HepG2 (cell line): ENCODE measurements around the gene ABHD1.

Experiments
- ATF2 ChIP-seq: sonication (generic); formaldehyde crosslinking; IDR thresholded peaks from 2 replicates; pipeline ENCODE4 v1.4.0; 2020; ENCODE audit warnings: missing genetic modification reagents
- CTCF ChIP-seq: sonication (generic); formaldehyde crosslinking; IDR thresholded peaks from 2 replicates; pipeline ENCODE4 v1.5.0; 2020; ENCODE audit warnings: mild to moderate bottlenecking, missing genetic modification reagents, moderate library complexity
- HMGXB4 ChIP-seq, 2 experiments: sonication (generic) in 1 of 2; formaldehyde crosslinking in 1 of 2; IDR thresholded peaks; 2 replicates each; pipeline versions ENCODE4 v1.4.0 to v1.6.1; 2018 to 2020; ENCODE audit warnings: missing genetic modification reagents in 2 of 2, borderline replicate concordance in 1 of 2, low read depth in 1 of 2, mild to moderate bottlenecking in 1 of 2, missing biosample characterization in 1 of 2
- KDM1A ChIP-seq: IDR thresholded peaks from 2 replicates; pipeline ENCODE4 v1.6.1; 2016; ENCODE audit warnings: missing compliant biosample characterization
- NKX3-1 ChIP-seq: sonication (generic); formaldehyde crosslinking; IDR thresholded peaks from 2 replicates; pipeline ENCODE4 v1.5.0; 2020; ENCODE audit warnings: missing genetic modification reagents
- POLR2A ChIP-seq, 2 experiments: IDR thresholded peaks; 2 replicates each; pipeline ENCODE4 v1.6.1; 2011; ENCODE audit warnings: low read depth in 2 of 2, low read length in 2 of 2, mild to moderate bottlenecking in 1 of 2, moderate library complexity in 1 of 2; ENCODE audit not compliant: insufficient read depth in 1 of 2
- PTBP1 ChIP-seq: fragments of 200-400 bp; formaldehyde crosslinking; IDR thresholded peaks from 2 replicates; pipeline ENCODE4 v1.6.1; 2018; ENCODE audit warnings: low read length, low read depth; ENCODE audit not compliant: poor library complexity, severe bottlenecking
- SMARCC2 ChIP-seq: fragments of 450-650 bp; IDR thresholded peaks from 2 replicates; pipeline ENCODE4 v1.6.1; 2017; ENCODE audit warnings: antibody characterized with exemption, mild to moderate bottlenecking
- ZNF431 ChIP-seq: sonication (generic); formaldehyde crosslinking; IDR thresholded peaks from 2 replicates; pipeline ENCODE4 v1.9.0; 2022; ENCODE audit warnings: missing genetic modification reagents, low read depth, mild to moderate bottlenecking, borderline replicate concordance
- TF ChIP-seq, protein P1 (sequence below): sonication (generic); formaldehyde crosslinking; IDR thresholded peaks from 2 replicates; pipeline ENCODE4 v1.5.0; 2020; ENCODE audit warnings: mild to moderate bottlenecking, missing genetic modification reagents
- TF ChIP-seq, protein P2 (sequence below): sonication (generic); formaldehyde crosslinking; IDR thresholded peaks from 2 replicates; pipeline ENCODE4 v1.5.0; 2020; ENCODE audit warnings: mild to moderate bottlenecking, missing genetic modification reagents, borderline replicate concordance

- TF ChIP-seq ZNF431 (no peak), CTCF (CRISPR knock-in tag) (no peak), ATF2 (no peak), SMARCC2 (no peak), NKX3-1 (CRISPR knock-in tag) (no peak), KDM1A (no peak), PTBP1 (no peak), HMGXB4 (CRISPR knock-in tag; IDR thresholded peaks at IDR 0.05; ENCODE audit: borderline replicate concordance in 1 of 2, low read depth in 1 of 2) (no peak), POLR2A (IDR thresholded peaks at IDR 0.05; ENCODE audit: insufficient read depth in 1 of 2, low read depth in 2 of 2, low read length in 2 of 2) (peak in 1 of 2 experiments; percentile 38; a peak in 2 of 4 replicates)
- TF ChIP-seq, protein P1, sequence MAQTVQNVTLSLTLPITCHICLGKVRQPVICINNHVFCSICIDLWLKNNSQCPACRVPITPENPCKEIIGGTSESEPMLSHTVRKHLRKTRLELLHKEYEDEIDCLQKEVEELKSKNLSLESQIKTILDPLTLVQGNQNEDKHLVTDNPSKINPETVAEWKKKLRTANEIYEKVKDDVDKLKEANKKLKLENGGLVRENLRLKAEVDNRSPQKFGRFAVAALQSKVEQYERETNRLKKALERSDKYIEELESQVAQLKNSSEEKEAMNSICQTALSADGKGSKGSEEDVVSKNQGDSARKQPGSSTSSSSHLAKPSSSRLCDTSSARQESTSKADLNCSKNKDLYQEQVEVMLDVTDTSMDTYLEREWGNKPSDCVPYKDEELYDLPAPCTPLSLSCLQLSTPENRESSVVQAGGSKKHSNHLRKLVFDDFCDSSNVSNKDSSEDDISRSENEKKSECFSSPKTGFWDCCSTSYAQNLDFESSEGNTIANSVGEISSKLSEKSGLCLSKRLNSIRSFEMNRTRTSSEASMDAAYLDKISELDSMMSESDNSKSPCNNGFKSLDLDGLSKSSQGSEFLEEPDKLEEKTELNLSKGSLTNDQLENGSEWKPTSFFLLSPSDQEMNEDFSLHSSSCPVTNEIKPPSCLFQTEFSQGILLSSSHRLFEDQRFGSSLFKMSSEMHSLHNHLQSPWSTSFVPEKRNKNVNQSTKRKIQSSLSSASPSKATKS (CRISPR knock-in tag): no peak
- TF ChIP-seq, protein P2, sequence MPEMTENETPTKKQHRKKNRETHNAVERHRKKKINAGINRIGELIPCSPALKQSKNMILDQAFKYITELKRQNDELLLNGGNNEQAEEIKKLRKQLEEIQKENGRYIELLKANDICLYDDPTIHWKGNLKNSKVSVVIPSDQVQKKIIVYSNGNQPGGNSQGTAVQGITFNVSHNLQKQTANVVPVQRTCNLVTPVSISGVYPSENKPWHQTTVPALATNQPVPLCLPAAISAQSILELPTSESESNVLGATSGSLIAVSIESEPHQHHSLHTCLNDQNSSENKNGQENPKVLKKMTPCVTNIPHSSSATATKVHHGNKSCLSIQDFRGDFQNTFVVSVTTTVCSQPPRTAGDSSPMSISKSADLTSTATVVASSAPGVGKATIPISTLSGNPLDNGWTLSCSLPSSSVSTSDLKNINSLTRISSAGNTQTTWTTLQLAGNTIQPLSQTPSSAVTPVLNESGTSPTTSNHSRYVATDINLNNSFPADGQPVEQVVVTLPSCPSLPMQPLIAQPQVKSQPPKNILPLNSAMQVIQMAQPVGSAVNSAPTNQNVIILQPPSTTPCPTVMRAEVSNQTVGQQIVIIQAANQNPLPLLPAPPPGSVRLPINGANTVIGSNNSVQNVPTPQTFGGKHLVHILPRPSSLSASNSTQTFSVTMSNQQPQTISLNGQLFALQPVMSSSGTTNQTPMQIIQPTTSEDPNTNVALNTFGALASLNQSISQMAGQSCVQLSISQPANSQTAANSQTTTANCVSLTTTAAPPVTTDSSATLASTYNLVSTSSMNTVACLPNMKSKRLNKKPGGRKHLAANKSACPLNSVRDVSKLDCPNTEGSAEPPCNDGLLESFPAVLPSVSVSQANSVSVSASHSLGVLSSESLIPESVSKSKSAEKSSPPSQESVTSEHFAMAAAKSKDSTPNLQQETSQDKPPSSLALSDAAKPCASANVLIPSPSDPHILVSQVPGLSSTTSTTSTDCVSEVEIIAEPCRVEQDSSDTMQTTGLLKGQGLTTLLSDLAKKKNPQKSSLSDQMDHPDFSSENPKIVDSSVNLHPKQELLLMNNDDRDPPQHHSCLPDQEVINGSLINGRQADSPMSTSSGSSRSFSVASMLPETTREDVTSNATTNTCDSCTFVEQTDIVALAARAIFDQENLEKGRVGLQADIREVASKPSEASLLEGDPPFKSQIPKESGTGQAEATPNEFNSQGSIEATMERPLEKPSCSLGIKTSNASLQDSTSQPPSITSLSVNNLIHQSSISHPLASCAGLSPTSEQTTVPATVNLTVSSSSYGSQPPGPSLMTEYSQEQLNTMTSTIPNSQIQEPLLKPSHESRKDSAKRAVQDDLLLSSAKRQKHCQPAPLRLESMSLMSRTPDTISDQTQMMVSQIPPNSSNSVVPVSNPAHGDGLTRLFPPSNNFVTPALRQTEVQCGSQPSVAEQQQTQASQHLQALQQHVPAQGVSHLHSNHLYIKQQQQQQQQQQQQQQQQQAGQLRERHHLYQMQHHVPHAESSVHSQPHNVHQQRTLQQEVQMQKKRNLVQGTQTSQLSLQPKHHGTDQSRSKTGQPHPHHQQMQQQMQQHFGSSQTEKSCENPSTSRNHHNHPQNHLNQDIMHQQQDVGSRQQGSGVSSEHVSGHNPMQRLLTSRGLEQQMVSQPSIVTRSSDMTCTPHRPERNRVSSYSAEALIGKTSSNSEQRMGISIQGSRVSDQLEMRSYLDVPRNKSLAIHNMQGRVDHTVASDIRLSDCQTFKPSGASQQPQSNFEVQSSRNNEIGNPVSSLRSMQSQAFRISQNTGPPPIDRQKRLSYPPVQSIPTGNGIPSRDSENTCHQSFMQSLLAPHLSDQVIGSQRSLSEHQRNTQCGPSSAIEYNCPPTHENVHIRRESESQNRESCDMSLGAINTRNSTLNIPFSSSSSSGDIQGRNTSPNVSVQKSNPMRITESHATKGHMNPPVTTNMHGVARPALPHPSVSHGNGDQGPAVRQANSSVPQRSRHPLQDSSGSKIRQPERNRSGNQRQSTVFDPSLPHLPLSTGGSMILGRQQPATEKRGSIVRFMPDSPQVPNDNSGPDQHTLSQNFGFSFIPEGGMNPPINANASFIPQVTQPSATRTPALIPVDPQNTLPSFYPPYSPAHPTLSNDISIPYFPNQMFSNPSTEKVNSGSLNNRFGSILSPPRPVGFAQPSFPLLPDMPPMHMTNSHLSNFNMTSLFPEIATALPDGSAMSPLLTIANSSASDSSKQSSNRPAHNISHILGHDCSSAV (CRISPR knock-in tag): no peak
Measured at GRCh38 chr2:27127883-27128667, 4.5 kb downstream of the ABHD1 start.
